Measurements from ENCODE around the gene COMMD9. TPM values are rescaled to one million over a fixed set of nuclear protein-coding genes. Genes with fewer than 3 reads are reported as not detected.
"Not testable (repeated sequence)": the region's sequence is repeated elsewhere in the genome, so short reads cannot be mapped to it uniquely, and the experiment has no call there.

The COMMD9 gene
- total RNA-seq, 1 experiment from 2014 or later = 154 TPM

- TF ChIP-seq EZH2 (IDR thresholded peaks at IDR 0.05; ENCODE audit: borderline replicate concordance, low read depth, low read length, poor library complexity, severe bottlenecking) = no peak
- TF ChIP-seq, protein P1, sequence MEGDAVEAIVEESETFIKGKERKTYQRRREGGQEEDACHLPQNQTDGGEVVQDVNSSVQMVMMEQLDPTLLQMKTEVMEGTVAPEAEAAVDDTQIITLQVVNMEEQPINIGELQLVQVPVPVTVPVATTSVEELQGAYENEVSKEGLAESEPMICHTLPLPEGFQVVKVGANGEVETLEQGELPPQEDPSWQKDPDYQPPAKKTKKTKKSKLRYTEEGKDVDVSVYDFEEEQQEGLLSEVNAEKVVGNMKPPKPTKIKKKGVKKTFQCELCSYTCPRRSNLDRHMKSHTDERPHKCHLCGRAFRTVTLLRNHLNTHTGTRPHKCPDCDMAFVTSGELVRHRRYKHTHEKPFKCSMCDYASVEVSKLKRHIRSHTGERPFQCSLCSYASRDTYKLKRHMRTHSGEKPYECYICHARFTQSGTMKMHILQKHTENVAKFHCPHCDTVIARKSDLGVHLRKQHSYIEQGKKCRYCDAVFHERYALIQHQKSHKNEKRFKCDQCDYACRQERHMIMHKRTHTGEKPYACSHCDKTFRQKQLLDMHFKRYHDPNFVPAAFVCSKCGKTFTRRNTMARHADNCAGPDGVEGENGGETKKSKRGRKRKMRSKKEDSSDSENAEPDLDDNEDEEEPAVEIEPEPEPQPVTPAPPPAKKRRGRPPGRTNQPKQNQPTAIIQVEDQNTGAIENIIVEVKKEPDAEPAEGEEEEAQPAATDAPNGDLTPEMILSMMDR (conservative IDR thresholded peaks at IDR 0.05; ENCODE audit: low read depth, low read length) = no peak
- Histone ChIP-seq H3K36me3 (ENCODE audit: insufficient read depth, low read length, poor library complexity, severe bottlenecking) (no peaks in the 10 kb centered on the region), H3K27me3 (replicated peaks; ENCODE audit: insufficient read depth, low read depth, low read length, poor library complexity) (no peaks in the 10 kb centered on the region), H3K4me3 (ENCODE audit: low read depth, low read length, poor library complexity, severe bottlenecking) (no peak overlapping the region), H3K27ac (ENCODE audit: low read depth, low read length, poor library complexity, severe bottlenecking) (no peak overlapping the region), H3K9me3 (ENCODE audit: low read depth, low read length, poor library complexity, severe bottlenecking) (no peaks in the 10 kb centered on the region), H3K4me1 (ENCODE audit: insufficient read depth, low read length, poor library complexity, severe bottlenecking) (no peaks in the 10 kb centered on the region)
- BruUV-seq (replicated peaks) = no TSS peak
- ChIA-PET POLR2A (ENCODE audit: low non-redundant PET) (interaction anchor here (0.6 kb wide), 1 partner anchor 577 kb away, joined by 3 read pairs; no protein-coding TSS in a partner anchor), CTCF (no interaction called here)
- intact Hi-C loops (cut with micrococcal nuclease; ENCODE audit: unreplicated experiment) = no loop called here
- DNase-seq (ENCODE audit: low spot score) = no peak
Measured at GRCh38 chr11:36330411-36330810, 41.2 kb upstream of the COMMD9 start.

- ChIA-PET CTCF (no interaction called here), POLR2A (ENCODE audit: low non-redundant PET) (no interaction called here)
- Histone ChIP-seq H3K27me3 (replicated peaks; ENCODE audit: insufficient read depth, low read depth, low read length, poor library complexity) (no peaks in the 10 kb centered on the region), H3K36me3 (ENCODE audit: insufficient read depth, low read length, poor library complexity, severe bottlenecking) (no peaks in the 10 kb centered on the region), H3K9me3 (ENCODE audit: low read depth, low read length, poor library complexity, severe bottlenecking) (no peaks in the 10 kb centered on the region), H3K4me3 (ENCODE audit: low read depth, low read length, poor library complexity, severe bottlenecking) (no peak overlapping the region), H3K27ac (ENCODE audit: low read depth, low read length, poor library complexity, severe bottlenecking) (no peak overlapping the region), H3K4me1 (ENCODE audit: insufficient read depth, low read length, poor library complexity, severe bottlenecking) (no peaks in the 10 kb centered on the region)
- no peak for TF ChIP-seq EZH2 (IDR thresholded peaks at IDR 0.05; ENCODE audit: borderline replicate concordance, low read depth, low read length, poor library complexity, severe bottlenecking)
- intact Hi-C loops (cut with micrococcal nuclease; ENCODE audit: unreplicated experiment) = no loop called here
- BruUV-seq (replicated peaks) = no TSS peak
- DNase-seq (ENCODE audit: low spot score) = no peak
Measured at GRCh38 chr11:36328966-36329673, 39.9 kb upstream of the COMMD9 start.

GRCh38 chr11:36326524-36327419 lies 37.5 kb upstream of the COMMD9 start:
- Histone ChIP-seq H3K27ac (ENCODE audit: low read depth, low read length, poor library complexity, severe bottlenecking) (no peak overlapping the region), H3K4me1 (ENCODE audit: insufficient read depth, low read length, poor library complexity, severe bottlenecking) (no peaks in the 10 kb centered on the region), H3K9me3 (ENCODE audit: low read depth, low read length, poor library complexity, severe bottlenecking) (no peaks in the 10 kb centered on the region), H3K36me3 (ENCODE audit: insufficient read depth, low read length, poor library complexity, severe bottlenecking) (no peaks in the 10 kb centered on the region), H3K4me3 (ENCODE audit: low read depth, low read length, poor library complexity, severe bottlenecking) (no peak overlapping the region), H3K27me3 (replicated peaks; ENCODE audit: insufficient read depth, low read depth, low read length, poor library complexity) (no peaks in the 10 kb centered on the region)
- TF ChIP-seq, protein P1 (conservative IDR thresholded peaks at IDR 0.05; ENCODE audit: low read depth, low read length) = no peak
- no peak for TF ChIP-seq EZH2 (IDR thresholded peaks at IDR 0.05; ENCODE audit: borderline replicate concordance, low read depth, low read length, poor library complexity, severe bottlenecking)
- POLR2A ChIA-PET (ENCODE audit: low non-redundant PET) = interaction anchor here (0.6 kb wide), 1 partner anchor 27 kb away, joined by 5 read pairs; no protein-coding TSS in a partner anchor
- no peak for DNase-seq (ENCODE audit: low spot score)
- BruUV-seq (replicated peaks) = no TSS peak
- intact Hi-C loops (cut with micrococcal nuclease; ENCODE audit: unreplicated experiment) = no loop called here
- CTCF ChIA-PET = no interaction called here

GRCh38 chr11:36325403-36325802 lies 36.2 kb upstream of the COMMD9 start:
- H3K27me3 ChIP-seq (replicated peaks; ENCODE audit: insufficient read depth, low read depth, low read length, poor library complexity); H3K4me3 ChIP-seq (ENCODE audit: low read depth, low read length, poor library complexity, severe bottlenecking); DNase-seq (ENCODE audit: low spot score); H3K4me1 ChIP-seq (ENCODE audit: insufficient read depth, low read length, poor library complexity, severe bottlenecking); H3K27ac ChIP-seq (ENCODE audit: low read depth, low read length, poor library complexity, severe bottlenecking); H3K36me3 ChIP-seq (ENCODE audit: insufficient read depth, low read length, poor library complexity, severe bottlenecking); H3K9me3 ChIP-seq (ENCODE audit: low read depth, low read length, poor library complexity, severe bottlenecking); intact Hi-C loops (cut with micrococcal nuclease; ENCODE audit: unreplicated experiment); CTCF ChIA-PET; BruUV-seq (replicated peaks): not testable (repeated sequence)
- POLR2A ChIA-PET (ENCODE audit: low non-redundant PET) = interaction anchor here (0.6 to 0.7 kb wide), 2 partner anchors 21 to 48 kb away, joined by 3 to 8 read pairs; no protein-coding TSS in a partner anchor

DNA sequence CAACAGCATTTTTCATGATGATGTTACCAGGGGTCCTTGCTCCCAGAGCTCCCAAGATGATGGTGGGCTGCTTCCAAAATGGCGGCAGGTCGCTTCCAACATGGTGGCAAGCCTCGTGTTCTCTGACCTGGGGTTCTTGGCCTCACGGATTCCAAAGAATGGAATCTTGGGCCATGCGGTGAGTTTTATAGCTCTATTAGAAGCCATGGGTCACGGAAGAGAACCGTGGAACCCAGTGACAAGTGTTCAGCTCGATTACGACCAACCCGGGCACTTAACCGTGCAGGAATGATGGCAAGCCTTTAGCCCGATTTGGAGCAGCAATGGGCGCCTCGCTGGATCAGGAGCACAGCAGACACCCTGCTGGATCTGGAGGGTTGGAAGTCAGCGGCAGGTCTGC lies 35.7 kb upstream of the COMMD9 start:
- DNase-seq (ENCODE audit: low spot score); H3K27ac ChIP-seq (ENCODE audit: low read depth, low read length, poor library complexity, severe bottlenecking); H3K9me3 ChIP-seq (ENCODE audit: low read depth, low read length, poor library complexity, severe bottlenecking); H3K27me3 ChIP-seq (replicated peaks; ENCODE audit: insufficient read depth, low read depth, low read length, poor library complexity); POLR2A ChIA-PET (ENCODE audit: low non-redundant PET); H3K4me1 ChIP-seq (ENCODE audit: insufficient read depth, low read length, poor library complexity, severe bottlenecking); H3K4me3 ChIP-seq (ENCODE audit: low read depth, low read length, poor library complexity, severe bottlenecking); CTCF ChIA-PET; H3K36me3 ChIP-seq (ENCODE audit: insufficient read depth, low read length, poor library complexity, severe bottlenecking); BruUV-seq (replicated peaks); intact Hi-C loops (cut with micrococcal nuclease; ENCODE audit: unreplicated experiment): not testable (repeated sequence)

Measured in A673 (cell line).